Inflammatory macrophage treated with lipopolysaccharide for 1 hour (primary cell): Measurements from ENCODE around the gene REEP3.

Source experiments
- DNase-seq, 2 donors: peaks; one replicate each; pipeline ENCODE4 v3.0.0-alpha.2; 2020 to 2022

REEP3 gene

GRCh38 chr10:63515002-63515763 lies 6.0 kb upstream of the REEP3 start:
- DNase-seq: no peak

- no peak for DNase-seq
These were observed 5.0 kb upstream of the REEP3 start for GRCh38 chr10:63516207-63516606.

- no peak for DNase-seq
These were observed 2.4 kb upstream of the REEP3 start for GRCh38 chr10:63518690-63519288.

- peak; percentile 53 to 64 for DNase-seq
These were observed 445 bp downstream of the REEP3 start for GRCh38 chr10:63521416-63522276.

GRCh38 chr10:63522277-63522687 lies 1.1 kb downstream of the REEP3 start:
- no peak for DNase-seq

GRCh38 chr10:63522995-63523394 lies 1.8 kb downstream of the REEP3 start:
- no peak for DNase-seq

- DNase-seq: no peak
These were observed 3.8 kb downstream of the REEP3 start for GRCh38 chr10:63525021-63525420.

- DNase-seq: no peak
These were observed 6.2 kb downstream of the REEP3 start for GRCh38 chr10:63527401-63527800.

GRCh38 chr10:63528084-63528744 lies 7.0 kb downstream of the REEP3 start:
- no peak for DNase-seq

- DNase-seq: no peak
These were observed 9.2 kb downstream of the REEP3 start for GRCh38 chr10:63530409-63530808.

GRCh38 chr10:63534723-63535122 lies 13.5 kb downstream of the REEP3 start:
- no peak for DNase-seq

- DNase-seq: no peak
These were observed 15.5 kb downstream of the REEP3 start for GRCh38 chr10:63536698-63537097.

GRCh38 chr10:63537536-63537935 lies 16.3 kb downstream of the REEP3 start:
- DNase-seq: no peak

GRCh38 chr10:63539377-63539776 lies 18.2 kb downstream of the REEP3 start:
- no peak for DNase-seq

- no peak for DNase-seq
These were observed 18.8 kb downstream of the REEP3 start for GRCh38 chr10:63539994-63540393.

GRCh38 chr10:63542835-63543575 lies 21.8 kb downstream of the REEP3 start:
- DNase-seq: no peak

GRCh38 chr10:63543576-63543962 lies 22.4 kb downstream of the REEP3 start:
- DNase-seq: no peak

- DNase-seq: no peak
These were observed 23.2 kb downstream of the REEP3 start for GRCh38 chr10:63544418-63544817.

- peak; percentile 17 to 28 for DNase-seq
These were observed 26.6 kb downstream of the REEP3 start for GRCh38 chr10:63547628-63548360.

- DNase-seq: no peak
These were observed 27.7 kb downstream of the REEP3 start for GRCh38 chr10:63548860-63549259.

- DNase-seq: no peak
These were observed 28.6 kb downstream of the REEP3 start for GRCh38 chr10:63549810-63550209.

- DNase-seq: no peak
These were observed 31.8 kb downstream of the REEP3 start for GRCh38 chr10:63553031-63553430.
